Measurements from ENCODE around the gene TRPM4. TPM values are rescaled to one million over a fixed set of nuclear protein-coding genes. Genes with fewer than 3 reads are reported as not detected.

TRPM4 gene
- total and polyA plus RNA-seq, 2 of the 13 experiments (the other 11 are each of a cell fraction or from before 2014, with no cell fraction given), result 1.9 to 4.3 TPM

GRCh38 chr19:49113762-49114629, 43.6 kb upstream of the TRPM4 start, which contains the start of gene LIN7B (continued):
- no peak; the same call in 1 of the 2 replicates for TF ChIP-seq NCOA1 (CRISPR knock-in tag; IDR thresholded peaks at IDR 0.05)
- TF ChIP-seq NR0B2 (CRISPR knock-in tag; IDR thresholded peaks at IDR 0.05), result no peak
- TF ChIP-seq ZMYM4 (CRISPR knock-in tag; IDR thresholded peaks at IDR 0.05), result peak; percentile 65
- TF ChIP-seq ZNF3 (CRISPR knock-in tag; IDR thresholded peaks at IDR 0.05), result peak; percentile 95
- TF ChIP-seq RBM22 (optimal IDR thresholded peaks at IDR 0.05; ENCODE audit: low read length), result no peak
- TF ChIP-seq FOXO4 (CRISPR knock-in tag; conservative IDR thresholded peaks at IDR 0.05), result no peak
- TF ChIP-seq ZNF225 (CRISPR knock-in tag; IDR thresholded peaks at IDR 0.05), result peak; percentile 63; the same call in 1 of the 2 replicates
- no peak for TF ChIP-seq JUNB (CRISPR knock-in tag; IDR thresholded peaks at IDR 0.05; ENCODE audit: borderline replicate concordance)
- peak; percentile 87; the same call in 1 of the 2 replicates for TF ChIP-seq ZXDC (CRISPR knock-in tag; IDR thresholded peaks at IDR 0.05)
- peak; percentile 31 for TF ChIP-seq RARA (CRISPR knock-in tag; IDR thresholded peaks at IDR 0.05)
- TF ChIP-seq, protein P1, sequence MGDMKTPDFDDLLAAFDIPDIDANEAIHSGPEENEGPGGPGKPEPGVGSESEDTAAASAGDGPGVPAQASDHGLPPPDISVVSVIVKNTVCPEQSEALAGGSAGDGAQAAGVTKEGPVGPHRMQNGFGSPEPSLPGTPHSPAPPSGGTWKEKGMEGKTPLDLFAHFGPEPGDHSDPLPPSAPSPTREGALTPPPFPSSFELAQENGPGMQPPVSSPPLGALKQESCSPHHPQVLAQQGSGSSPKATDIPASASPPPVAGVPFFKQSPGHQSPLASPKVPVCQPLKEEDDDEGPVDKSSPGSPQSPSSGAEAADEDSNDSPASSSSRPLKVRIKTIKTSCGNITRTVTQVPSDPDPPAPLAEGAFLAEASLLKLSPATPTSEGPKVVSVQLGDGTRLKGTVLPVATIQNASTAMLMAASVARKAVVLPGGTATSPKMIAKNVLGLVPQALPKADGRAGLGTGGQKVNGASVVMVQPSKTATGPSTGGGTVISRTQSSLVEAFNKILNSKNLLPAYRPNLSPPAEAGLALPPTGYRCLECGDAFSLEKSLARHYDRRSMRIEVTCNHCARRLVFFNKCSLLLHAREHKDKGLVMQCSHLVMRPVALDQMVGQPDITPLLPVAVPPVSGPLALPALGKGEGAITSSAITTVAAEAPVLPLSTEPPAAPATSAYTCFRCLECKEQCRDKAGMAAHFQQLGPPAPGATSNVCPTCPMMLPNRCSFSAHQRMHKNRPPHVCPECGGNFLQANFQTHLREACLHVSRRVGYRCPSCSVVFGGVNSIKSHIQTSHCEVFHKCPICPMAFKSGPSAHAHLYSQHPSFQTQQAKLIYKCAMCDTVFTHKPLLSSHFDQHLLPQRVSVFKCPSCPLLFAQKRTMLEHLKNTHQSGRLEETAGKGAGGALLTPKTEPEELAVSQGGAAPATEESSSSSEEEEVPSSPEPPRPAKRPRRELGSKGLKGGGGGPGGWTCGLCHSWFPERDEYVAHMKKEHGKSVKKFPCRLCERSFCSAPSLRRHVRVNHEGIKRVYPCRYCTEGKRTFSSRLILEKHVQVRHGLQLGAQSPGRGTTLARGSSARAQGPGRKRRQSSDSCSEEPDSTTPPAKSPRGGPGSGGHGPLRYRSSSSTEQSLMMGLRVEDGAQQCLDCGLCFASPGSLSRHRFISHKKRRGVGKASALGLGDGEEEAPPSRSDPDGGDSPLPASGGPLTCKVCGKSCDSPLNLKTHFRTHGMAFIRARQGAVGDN (CRISPR knock-in tag; IDR thresholded peaks at IDR 0.05), result peak; percentile 93
- TF ChIP-seq ZBTB21 (CRISPR knock-in tag; IDR thresholded peaks at IDR 0.05), result no peak
- TF ChIP-seq LCORL (IDR thresholded peaks at IDR 0.05), result no peak
- peak; percentile 26; the same call in 1 of the 2 replicates for TF ChIP-seq LCORL (CRISPR knock-in tag; IDR thresholded peaks at IDR 0.05)
- TF ChIP-seq KDM5A (IDR thresholded peaks at IDR 0.05; ENCODE audit: borderline replicate concordance, low read length), result no peak
- 0 out of 2 replicates have a peak, but pooled peaks have one; percentile 1 for TF ChIP-seq PHF21A (CRISPR knock-in tag; IDR thresholded peaks at IDR 0.05)
- no peak; the same call in 1 of the 2 replicates for TF ChIP-seq ZNF230 (CRISPR knock-in tag; IDR thresholded peaks at IDR 0.05)
- 0 out of 2 replicates have a peak, but pooled peaks have one; percentile 27 for TF ChIP-seq KAT7 (CRISPR knock-in tag; IDR thresholded peaks at IDR 0.05; ENCODE audit: borderline replicate concordance)
- 0 out of 2 replicates have a peak, but pooled peaks have one; percentile 30 for TF ChIP-seq DMAP1 (CRISPR knock-in tag; IDR thresholded peaks at IDR 0.05)
- 0 out of 2 replicates have a peak, but pooled peaks have one; percentile 14 for TF ChIP-seq HOXA5 (CRISPR knock-in tag; IDR thresholded peaks at IDR 0.05)
- TF ChIP-seq ZNF253 (CRISPR knock-in tag; IDR thresholded peaks at IDR 0.05; ENCODE audit: borderline replicate concordance), result peak; percentile 84; the same call in 1 of the 2 replicates
- TF ChIP-seq HES4 (CRISPR knock-in tag; IDR thresholded peaks at IDR 0.05; ENCODE audit: borderline replicate concordance), result peak; percentile 76

Measured in HepG2 (cell line).